Measurements from ENCODE around the gene CADM3.

GRCh38 chr1:159206110-159206509 lies 34.7 kb downstream of the CADM3 start:
- TF ChIP-seq POLR2AphosphoS5 (IDR thresholded peaks at IDR 0.05), result no peak
- no peak for TF ChIP-seq CTCF (IDR thresholded peaks at IDR 0.05)
- no peak for TF ChIP-seq POLR2A (IDR thresholded peaks at IDR 0.05)
